ENCODE results near the gene SMARCC1.

Gene SMARCC1

GRCh38 chr3:47622671-47623461 lies 158.8 kb downstream of the SMARCC1 start:
- DNase-seq, result no peak

DNA sequence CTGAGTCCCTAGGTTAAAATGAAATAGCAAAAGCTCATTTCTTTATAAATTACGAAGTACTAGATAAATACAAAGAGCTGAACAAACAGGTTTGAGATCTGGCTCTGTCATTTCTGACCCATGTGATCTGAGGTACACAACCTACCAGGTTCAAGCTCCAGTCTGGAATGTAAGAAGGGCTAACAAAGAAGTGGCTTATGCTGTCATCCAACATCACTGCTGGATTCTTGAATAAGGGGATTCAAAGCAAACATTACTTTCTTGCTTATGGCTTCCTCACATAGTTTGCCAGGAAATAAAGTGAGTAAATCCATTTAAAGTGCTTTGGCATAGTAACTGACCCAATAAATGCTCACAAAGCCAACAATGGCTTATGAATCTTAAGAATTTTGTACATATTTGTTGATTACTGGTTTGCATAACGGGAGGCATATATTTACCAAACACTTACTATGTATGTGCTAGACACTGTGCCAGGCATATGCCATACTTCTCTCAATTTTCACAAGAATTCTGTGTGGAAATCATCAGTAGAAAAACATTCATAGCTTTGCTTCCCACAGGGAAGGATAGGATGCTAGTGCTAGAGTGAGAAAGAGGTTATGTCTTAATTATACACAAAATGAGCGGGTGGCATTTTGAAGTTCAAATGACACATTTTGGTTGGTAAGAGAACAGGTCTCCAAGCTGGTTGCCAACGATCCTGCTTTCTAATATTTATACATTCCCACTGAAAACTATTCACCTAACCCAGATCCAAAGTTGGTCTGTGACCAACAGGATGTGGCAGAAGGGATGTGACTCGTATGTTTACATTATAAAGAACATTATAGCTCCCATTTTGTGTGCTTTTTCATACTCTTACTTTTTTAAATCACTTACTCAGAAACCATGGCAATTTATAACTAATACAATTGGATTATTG lies 164.3 kb downstream of the SMARCC1 start:
- no peak for DNase-seq

DNA sequence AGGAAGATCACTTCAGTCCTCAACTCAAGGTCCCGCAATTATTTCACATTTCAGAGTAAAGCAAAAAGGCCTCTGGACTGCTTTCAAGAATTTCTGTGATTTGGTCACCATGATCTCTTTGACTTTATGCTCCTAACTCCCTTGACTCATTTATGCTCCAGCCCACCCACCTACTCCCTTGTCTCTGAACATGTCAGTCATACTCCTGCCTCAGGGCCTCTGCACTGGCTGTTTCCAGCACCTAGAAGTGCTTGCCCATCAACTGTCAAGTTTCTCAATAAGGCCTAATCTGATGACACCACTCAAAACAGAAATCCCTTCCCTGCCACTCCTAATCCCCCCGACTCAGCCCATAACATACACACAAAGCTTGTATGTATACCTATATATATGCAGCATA lies 166.9 kb downstream of the SMARCC1 start:
- no peak for DNase-seq

DNA sequence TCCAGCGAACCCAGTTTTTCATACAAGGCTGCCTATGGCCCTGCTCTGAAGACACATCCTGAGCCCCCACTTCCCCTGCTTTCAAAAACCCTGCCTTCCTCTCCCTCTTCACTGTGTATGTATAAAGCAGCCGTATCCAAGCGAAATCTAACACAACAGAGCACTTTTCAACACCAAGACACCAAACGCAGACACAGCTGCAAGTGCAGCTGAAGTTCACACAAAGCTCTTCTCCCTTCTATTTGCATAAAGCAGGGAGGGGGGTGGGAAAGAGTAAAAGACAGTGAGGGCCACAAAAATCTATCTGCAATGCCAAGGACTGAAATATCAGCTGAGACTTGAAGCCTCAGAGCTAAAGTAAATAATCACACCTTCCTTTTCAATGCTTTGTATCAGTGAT lies 168.0 kb downstream of the SMARCC1 start:
- no peak for DNase-seq

GRCh38 chr3:47612879-47613278 lies 168.8 kb downstream of the SMARCC1 start:
- DNase-seq, result no peak

DNA sequence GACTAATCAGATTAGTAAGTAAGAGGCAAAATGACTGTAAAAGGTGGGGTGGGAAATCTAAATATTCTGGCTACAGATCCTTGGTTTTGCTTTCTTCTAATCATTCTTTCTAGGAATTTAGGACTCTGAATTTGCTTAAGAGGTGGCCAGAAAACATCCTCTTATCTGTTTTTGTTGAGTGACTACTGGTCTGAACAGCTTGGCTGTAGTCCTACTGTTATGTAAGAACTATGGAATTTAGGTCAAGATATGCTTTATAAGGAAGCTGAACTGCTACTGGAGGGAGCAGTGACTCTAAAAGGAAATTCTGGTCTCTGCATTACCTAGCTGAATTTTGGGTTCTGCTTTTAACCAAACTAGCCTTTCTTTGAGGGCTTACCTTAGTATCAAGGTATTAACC lies 169.5 kb downstream of the SMARCC1 start:
- no peak for DNase-seq

DNA sequence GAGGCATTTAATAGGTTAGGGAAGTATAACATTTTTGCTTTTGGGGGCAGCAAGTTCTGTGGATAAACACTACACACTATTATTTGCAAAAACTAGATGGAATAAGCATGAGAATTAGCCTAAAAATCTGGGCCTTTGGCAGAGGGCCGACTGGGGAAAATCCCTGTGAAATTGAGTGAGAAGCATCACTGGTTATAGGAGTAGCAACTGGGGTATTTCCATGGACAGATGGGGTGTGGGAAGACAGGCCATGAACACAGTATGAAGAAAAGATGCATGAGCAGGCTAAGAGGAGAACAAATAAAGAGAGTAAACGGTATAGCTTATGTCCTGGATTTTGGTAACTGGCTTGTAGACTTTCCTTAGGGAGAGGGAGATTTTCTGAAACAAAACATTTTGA lies 170.1 kb downstream of the SMARCC1 start:
- no peak for DNase-seq

DNA sequence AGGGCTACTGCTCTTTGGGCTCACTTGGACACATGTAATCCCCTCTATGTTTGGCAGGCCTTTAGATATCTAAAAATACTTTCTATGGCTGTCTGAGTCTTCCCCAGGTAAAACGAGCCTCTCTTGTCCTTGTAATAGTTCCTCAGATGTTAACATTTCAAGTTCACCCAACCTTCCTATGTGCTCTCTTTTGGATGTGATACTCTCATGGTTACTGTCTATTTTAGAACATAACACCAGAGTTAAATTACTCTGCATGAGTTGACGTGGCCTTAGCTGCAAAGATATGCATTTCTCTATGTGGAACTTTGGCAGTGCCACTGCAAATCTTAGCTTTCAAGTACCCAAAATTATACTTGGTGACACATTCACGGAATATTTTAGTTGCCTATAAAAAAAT lies 171.1 kb downstream of the SMARCC1 start:
- DNase-seq, result no peak

DNA sequence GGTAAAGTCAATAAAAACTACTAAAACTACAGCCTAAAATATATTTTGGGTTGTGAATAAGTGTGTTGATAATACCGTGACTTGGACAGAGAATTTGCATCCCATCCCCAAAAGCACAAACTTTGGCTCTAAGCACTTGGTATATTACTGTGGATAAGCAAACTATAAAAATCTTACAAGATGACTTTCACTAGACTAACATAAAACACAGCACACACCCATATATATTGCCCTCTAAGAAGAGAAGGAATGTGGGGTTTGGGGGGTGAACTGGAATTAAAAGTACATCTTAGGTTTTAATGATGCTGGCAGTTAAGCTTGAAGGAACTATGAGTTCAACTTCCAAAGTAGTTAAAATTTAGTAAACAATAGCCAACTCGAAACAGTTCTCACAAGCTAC lies 174.4 kb downstream of the SMARCC1 start:
- no peak for DNase-seq

DNA sequence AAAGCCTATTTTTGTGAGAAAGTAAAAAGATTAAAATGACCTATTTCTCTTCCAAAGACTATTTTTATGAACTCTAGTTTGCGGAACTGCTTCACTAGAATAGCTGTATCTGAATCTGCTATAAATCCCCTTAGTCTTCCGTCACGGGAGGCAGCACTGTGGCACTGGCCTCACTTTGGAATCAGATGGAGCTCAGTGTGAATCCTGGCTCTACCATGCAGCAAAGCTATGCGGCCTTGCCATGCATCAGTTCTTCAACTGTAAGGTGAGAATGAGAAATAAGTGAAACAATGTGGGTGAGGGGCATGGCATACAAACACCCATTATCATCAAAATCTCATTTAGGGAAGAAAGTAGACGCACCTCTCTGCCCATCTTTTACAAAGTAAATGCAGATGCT lies 175.5 kb downstream of the SMARCC1 start:
- no peak for DNase-seq

- no peak for DNase-seq
These were observed 176.0 kb downstream of the SMARCC1 start for GRCh38 chr3:47605652-47606051.

DNA sequence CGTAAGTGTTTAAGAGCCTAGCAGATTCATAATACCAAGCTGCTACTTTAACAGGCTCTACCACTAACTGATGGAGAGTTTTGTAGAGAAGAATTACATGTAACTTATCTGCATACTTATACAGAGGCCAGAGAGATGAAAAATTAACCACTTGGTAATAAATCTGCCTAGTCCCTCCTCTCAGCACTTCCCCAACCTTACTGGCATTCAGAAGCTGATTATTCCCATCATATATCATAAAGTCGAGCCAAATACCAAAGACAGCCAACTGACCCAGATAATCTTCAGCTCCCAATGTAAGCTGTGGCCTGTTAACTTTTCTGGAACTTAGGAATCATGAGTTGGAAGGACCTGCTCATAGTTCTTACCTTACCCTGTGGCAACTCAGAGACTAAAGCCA lies 177.5 kb downstream of the SMARCC1 start:
- no peak for DNase-seq

GRCh38 chr3:47603332-47603731 lies 178.4 kb downstream of the SMARCC1 start:
- no peak for DNase-seq

DNA sequence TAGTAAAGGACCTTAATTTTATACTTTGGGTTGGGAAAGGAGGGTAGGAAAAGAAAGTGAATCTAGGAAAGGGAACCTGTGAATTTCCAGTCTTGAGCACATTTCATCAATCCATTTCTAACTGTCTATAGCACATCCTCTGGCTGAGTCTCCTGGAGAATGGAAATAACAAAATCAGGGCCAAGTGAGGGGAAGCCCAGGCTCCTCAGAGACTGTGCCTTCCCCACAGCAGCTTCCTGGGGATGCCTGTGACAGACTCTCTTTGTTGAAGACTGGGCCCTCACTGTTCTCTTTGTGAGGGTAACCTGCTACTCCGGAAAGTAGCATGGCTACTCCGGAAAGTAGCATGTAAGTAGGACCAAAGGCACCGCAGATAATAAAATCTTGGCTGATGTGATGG lies 180.4 kb downstream of the SMARCC1 start:
- DNase-seq, result no peak

DNA sequence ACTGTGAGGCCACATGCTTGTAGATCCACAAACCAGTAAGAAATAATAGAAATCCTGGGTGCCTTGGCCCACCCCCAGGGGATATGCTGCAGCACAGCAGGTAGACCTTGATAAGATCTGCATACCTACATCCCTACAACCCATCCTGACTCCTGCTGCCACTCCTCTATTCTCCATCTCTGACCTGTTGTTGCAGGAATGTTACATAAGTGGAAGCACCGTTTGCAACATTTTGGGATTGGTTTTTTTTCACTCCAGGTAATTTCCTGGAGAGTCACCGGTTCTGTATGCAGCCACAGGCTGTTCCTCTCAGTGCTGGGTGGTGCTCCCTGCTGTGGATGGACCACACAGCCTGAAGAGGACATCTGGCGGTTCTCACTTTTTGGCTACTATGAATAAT lies 186.9 kb downstream of the SMARCC1 start:
- no peak for DNase-seq

DNA sequence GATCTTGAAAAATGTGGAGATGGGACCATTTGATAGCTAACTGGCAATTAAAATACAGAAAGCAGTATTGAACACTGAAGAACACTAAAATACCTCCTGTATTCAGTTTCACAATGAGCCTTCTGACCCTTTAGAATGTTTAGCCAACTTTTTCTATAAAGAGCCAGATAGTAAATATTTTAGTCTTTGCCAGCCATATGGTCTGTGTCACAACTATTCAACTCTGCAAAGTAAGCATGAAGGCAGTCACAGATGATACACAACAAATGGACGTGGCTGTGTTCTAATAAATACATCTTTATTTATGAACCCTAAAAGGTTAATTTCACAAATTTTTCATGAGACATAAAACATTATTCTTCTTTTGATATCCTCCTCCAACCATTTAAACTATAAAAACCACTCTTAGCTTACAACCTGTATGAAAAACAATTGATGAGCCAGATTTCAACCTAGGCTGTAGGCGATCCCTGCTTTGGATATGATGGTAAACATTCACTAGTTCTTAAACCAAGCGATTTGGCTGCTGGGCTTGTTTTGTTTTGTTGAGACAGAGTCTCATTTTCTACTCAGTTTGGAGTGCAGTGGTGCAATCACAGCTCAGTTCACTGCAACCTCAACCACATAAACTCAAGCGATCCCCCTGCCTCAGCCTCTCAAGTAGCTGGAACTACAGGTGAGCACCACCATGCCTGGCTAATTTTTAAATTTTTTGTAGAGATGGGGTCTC lies 189.5 kb downstream of the SMARCC1 start:
- DNase-seq, result no peak

GRCh38 chr3:47590216-47590615 lies 191.5 kb downstream of the SMARCC1 start:
- DNase-seq, result no peak

DNA sequence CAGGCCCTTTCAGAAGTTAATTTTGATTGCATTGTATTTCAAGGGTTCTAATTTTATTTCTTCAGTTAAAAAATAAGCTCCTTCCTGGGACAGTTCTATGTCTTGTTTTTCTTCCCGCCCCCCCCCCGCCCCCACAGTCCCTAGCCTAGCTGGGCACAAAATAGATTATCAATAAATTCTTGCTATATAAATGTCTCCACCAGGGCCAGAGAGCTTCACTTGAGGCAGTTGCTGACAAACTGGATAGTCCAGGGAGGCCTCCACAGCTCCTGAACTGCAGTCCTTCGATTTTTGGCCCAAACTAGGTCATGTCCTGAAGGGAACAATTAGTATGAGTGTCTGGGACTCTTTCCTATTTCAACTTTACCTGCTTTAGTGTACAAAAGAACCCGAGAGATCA lies 193.1 kb downstream of the SMARCC1 start:
- no peak for DNase-seq

GRCh38 chr3:47588053-47588452 lies 193.6 kb downstream of the SMARCC1 start:
- no peak for DNase-seq

- no peak for DNase-seq
These were observed 194.9 kb downstream of the SMARCC1 start for GRCh38 chr3:47586746-47587145.

GRCh38 chr3:47583320-47584075 lies 198.2 kb downstream of the SMARCC1 start:
- DNase-seq, result no peak

- DNase-seq, result no peak
These were observed 199.9 kb downstream of the SMARCC1 start for GRCh38 chr3:47581835-47582234.

GRCh38 chr3:47581422-47581821 lies 200.3 kb downstream of the SMARCC1 start:
- DNase-seq, result no peak
